Measurements from ENCODE around the gene NLGN2.

NLGN2 gene

GRCh38 chr17:7436556-7437368, 29.1 kb downstream of the NLGN2 start:
- in situ Hi-C loops (cut with MboI; ENCODE audit: low sequenced_read_pairs): no loop called here

- in situ Hi-C loops (cut with MboI; ENCODE audit: low sequenced_read_pairs): no loop called here
Measured at GRCh38 chr17:7437369-7437863, 29.8 kb downstream of the NLGN2 start.

GRCh38 chr17:7437950-7438614, 30.4 kb downstream of the NLGN2 start:
- in situ Hi-C loops (cut with MboI; ENCODE audit: low sequenced_read_pairs): no loop called here

GRCh38 chr17:7438656-7439460, 31.2 kb downstream of the NLGN2 start:
- in situ Hi-C loops (cut with MboI; ENCODE audit: low sequenced_read_pairs): no loop called here

GRCh38 chr17:7439462-7440112, 31.9 kb downstream of the NLGN2 start, which contains the start of gene FGF11:
FGF11 (plus strand) TSS chr17:7439512; CDS start chr17:7439621, 109 bp downstream.
- in situ Hi-C loops (cut with MboI; ENCODE audit: low sequenced_read_pairs): no loop called here

GRCh38 chr17:7440113-7440833, 32.6 kb downstream of the NLGN2 start:
- in situ Hi-C loops (cut with MboI; ENCODE audit: low sequenced_read_pairs): no loop called here

GRCh38 chr17:7440834-7441195, 33.2 kb downstream of the NLGN2 start:
- in situ Hi-C loops (cut with MboI; ENCODE audit: low sequenced_read_pairs): no loop called here

- in situ Hi-C loops (cut with MboI; ENCODE audit: low sequenced_read_pairs): no loop called here
Measured at GRCh38 chr17:7441266-7441665, 33.6 kb downstream of the NLGN2 start.

GRCh38 chr17:7442142-7442541, 34.5 kb downstream of the NLGN2 start:
- in situ Hi-C loops (cut with MboI; ENCODE audit: low sequenced_read_pairs): no loop called here

GRCh38 chr17:7443499-7444485, 36.1 kb downstream of the NLGN2 start:
- in situ Hi-C loops (cut with MboI; ENCODE audit: low sequenced_read_pairs): no loop called here

- in situ Hi-C loops (cut with MboI; ENCODE audit: low sequenced_read_pairs): no loop called here
Measured at GRCh38 chr17:7444682-7445618, 37.3 kb downstream of the NLGN2 start, which contains the start of gene CHRNB1. CHRNB1 (plus strand) TSS chr17:7445061; CDS start chr17:7445128, 67 bp downstream.

- in situ Hi-C loops (cut with MboI; ENCODE audit: low sequenced_read_pairs): no loop called here
Measured at GRCh38 chr17:7445619-7445968, 37.9 kb downstream of the NLGN2 start.

GRCh38 chr17:7448461-7448860, 40.8 kb downstream of the NLGN2 start:
- in situ Hi-C loops (cut with MboI; ENCODE audit: low sequenced_read_pairs): no loop called here

GRCh38 chr17:7459961-7460545, 52.4 kb downstream of the NLGN2 start:
- in situ Hi-C loops (cut with MboI; ENCODE audit: low sequenced_read_pairs): no loop called here

- in situ Hi-C loops (cut with MboI; ENCODE audit: low sequenced_read_pairs): no loop called here
Measured at GRCh38 chr17:7460850-7461660, 53.4 kb downstream of the NLGN2 start.

- in situ Hi-C loops (cut with MboI; ENCODE audit: low sequenced_read_pairs): no loop called here
Measured at GRCh38 chr17:7462474-7463371, 55.1 kb downstream of the NLGN2 start.
